ENCODE results near the gene AKAIN1. TPM values are rescaled to one million over a fixed set of nuclear protein-coding genes. Genes with fewer than 3 reads are reported as not detected.

Gene AKAIN1
- total and polyA plus RNA-seq, 2 experiments from 2014 or later, result not detected

GRCh38 chr18:5103693-5104092 is 93.4 kb downstream of the AKAIN1 start (continued):
- TF ChIP-seq ZNF462 (CRISPR knock-in tag; IDR thresholded peaks at IDR 0.05), result no peak

- Histone ChIP-seq H3K27ac (ENCODE audit: low read depth) (no peak overlapping the region), H3F3A (replicated peaks; ENCODE audit: low read depth) (no peaks in the 10 kb centered on the region), H3K27me3 (ENCODE audit: insufficient read depth) (no peaks in the 10 kb centered on the region), H2AFZ (no peak overlapping the region), H3K79me2 (replicated peaks; ENCODE audit: insufficient read depth) (no peaks in the 10 kb centered on the region), H4K20me1 (replicated peaks; ENCODE audit: insufficient read depth) (no peaks in the 10 kb centered on the region), H3K4me3 (no peak overlapping the region), H3K4me1 (ENCODE audit: insufficient read depth) (peaks cover 4% of the 10 kb centered on the region; the same call in 1 of the 2 replicates), H3K4me2 (no peak overlapping the region), H3K36me3 (ENCODE audit: insufficient read depth) (no peaks in the 10 kb centered on the region), H3K9me2 (ENCODE audit: insufficient read depth) (peaks cover 13% of the 10 kb centered on the region; the same call in 1 of the 2 replicates)
- no peaks in the 10 kb centered on the region for H3K27me3 Mint-ChIP-seq (ENCODE audit: insufficient read depth, low read depth, poor library complexity)
- DNase-seq (ENCODE audit: low spot score) (peak; percentile 12), ATAC-seq (no peak)
- TF ChIP-seq STAT1 (IDR thresholded peaks at IDR 0.05; ENCODE audit: unreplicated experiment) (no peak), POLR2AphosphoS5 (IDR thresholded peaks at IDR 0.05; ENCODE audit: low read depth) (no peak), CTCF (conservative IDR thresholded peaks at IDR 0.05; ENCODE audit: low read depth in 2 of 2) (peak in 1 of 2 experiments; percentile 33; a peak in 1 of 4 replicates)
- no peaks in the 10 kb centered on the region for H3K36me3 Mint-ChIP-seq (ENCODE audit: low read depth)
- peaks cover 13% of the 10 kb centered on the region for H3K4me1 Mint-ChIP-seq
- no peaks in the 10 kb centered on the region; the same call in 2 of the 3 replicates for H3K9me3 Mint-ChIP-seq
- no peak overlapping the region for H3K4me3 Mint-ChIP-seq
- H3K27ac Mint-ChIP-seq, result no peak overlapping the region
These were observed 93.8 kb downstream of the AKAIN1 start for GRCh38 chr18:5103286-5103685.

All from GM23338 (cell line).